ENCODE measurements around the gene POLE2. TPM values are rescaled to one million over a fixed set of nuclear protein-coding genes. Genes with fewer than 3 reads are reported as not detected.

The POLE2 gene
- total and polyA plus RNA-seq, 2 of the 13 experiments (the other 11 are each of a cell fraction or from before 2014, with no cell fraction given) = 16.6 to 37.0 TPM

GRCh38 chr14:49692811-49693734 lies 5.1 kb upstream of the POLE2 start, which contains the start of gene KLHDC1 (continued):
- no peak for TF ChIP-seq ZBTB14 (CRISPR knock-in tag; IDR thresholded peaks at IDR 0.05)
- TF ChIP-seq NR1H2 (CRISPR knock-in tag; IDR thresholded peaks at IDR 0.05; ENCODE audit: borderline replicate concordance, low read depth) = 0 out of 2 replicates have a peak, but pooled peaks have one; percentile 44
- peak; percentile 77; the same call in 1 of the 2 replicates for TF ChIP-seq ZNF160 (CRISPR knock-in tag; IDR thresholded peaks at IDR 0.05)
- no peak for TF ChIP-seq ZNF674 (CRISPR knock-in tag; IDR thresholded peaks at IDR 0.05; ENCODE audit: low read depth)
- no peak for TF ChIP-seq JDP2 (CRISPR knock-in tag; IDR thresholded peaks at IDR 0.05; ENCODE audit: borderline replicate concordance)
- no peak for TF ChIP-seq ZNF256 (CRISPR knock-in tag; conservative IDR thresholded peaks at IDR 0.05)
- TF ChIP-seq ZNF142 (CRISPR knock-in tag; IDR thresholded peaks at IDR 0.05) = no peak
- TF ChIP-seq ZNF101 (CRISPR knock-in tag; IDR thresholded peaks at IDR 0.05; ENCODE audit: borderline replicate concordance, low read depth) = no peak
- peak; percentile 88 for TF ChIP-seq HNRNPK (IDR thresholded peaks at IDR 0.05; ENCODE audit: low read depth, low read length, poor library complexity, severe bottlenecking)
- peak; percentile 80; the same call in 1 of the 2 replicates for TF ChIP-seq CREBL2 (CRISPR knock-in tag; IDR thresholded peaks at IDR 0.05; ENCODE audit: borderline replicate concordance)
- TF ChIP-seq ZNF709 (CRISPR knock-in tag; IDR thresholded peaks at IDR 0.05) = no peak
- TF ChIP-seq ZNF879 (CRISPR knock-in tag; IDR thresholded peaks at IDR 0.05) = no peak
- no peak for TF ChIP-seq ZNF281 (CRISPR knock-in tag; IDR thresholded peaks at IDR 0.05; ENCODE audit: borderline replicate concordance)
- peak; percentile 65; the same call in 1 of the 2 replicates for TF ChIP-seq KMT2B (CRISPR knock-in tag; IDR thresholded peaks at IDR 0.05)
- no peak for TF ChIP-seq ATF7 (IDR thresholded peaks at IDR 0.05)
- TF ChIP-seq ATF7 (CRISPR knock-in tag; IDR thresholded peaks at IDR 0.05) = no peak
- no peak for TF ChIP-seq BRF2 (CRISPR knock-in tag; IDR thresholded peaks at IDR 0.05)
